IMR-90 (cell line): Measurements from ENCODE around the gene KLF18. TPM values are rescaled to one million over a fixed set of nuclear protein-coding genes. Genes with fewer than 3 reads are reported as not detected.
"Not testable (repeated sequence)": the region's sequence is repeated elsewhere in the genome, so short reads cannot be mapped to it uniquely, and the experiment has no call there.

Source experiments
- ATAC-seq: fragments of 200-7000 bp; cut with Tn5 transposase; 2 replicates; pipeline ENCODE4 v1.9.1; 2020; ENCODE audit warnings: low read depth, mild to moderate bottlenecking, moderate library complexity
- BruUV-seq: library from RNA; stranded (reverse); fragments of 400-500 nt; replicated peaks from 2 replicates; lab custom pipeline; 2021; lab: Mats Ljungman, UMichigan
- CTCF ChIA-PET: fragments of 300-600 bp; formaldehyde crosslinking; extraction: SDS; loops from one replicate; lab custom pipeline; 2021; ENCODE audit warnings: antibody characterized with exemption; lab: Yijun Ruan, JAX
- POLR2A ChIA-PET: fragments of 300-600 bp; sonication (Branson Sonifier 250); formaldehyde crosslinking; loops from one replicate; lab custom pipeline; 2022; ENCODE audit warnings: antibody characterized with exemption; ENCODE audit not compliant: unreplicated experiment; lab: Charles Lee
- DNase-seq: peaks from one replicate; pipeline ENCODE4 v3.0.0; 2013
- H2AFZ ChIP-seq: replicated peaks from 2 replicates; pipeline ENCODE3; 2013; ENCODE audit warnings: low read length, mild to moderate bottlenecking; ENCODE audit not compliant: poor library complexity
- H2AK5ac ChIP-seq: 2 replicates; pipeline ENCODE4 v1.6.1; 2013; ENCODE audit warnings: low read depth, low read length, inconsistent platforms
- H2AK9ac ChIP-seq: replicated peaks from 2 replicates; pipeline ENCODE3; 2013; ENCODE audit warnings: mild to moderate bottlenecking, low read depth, low read length, moderate library complexity; ENCODE audit not compliant: poor library complexity
- H2BK120ac ChIP-seq: 2 replicates; pipeline ENCODE4 v1.6.1; 2013; ENCODE audit warnings: low read depth, low read length, inconsistent platforms
- H2BK15ac ChIP-seq: 3 replicates; pipeline ENCODE4 v1.6.1; 2013; ENCODE audit warnings: low read depth, low read length, inconsistent platforms
- H2BK20ac ChIP-seq: 2 replicates; pipeline ENCODE4 v1.6.1; 2013; ENCODE audit warnings: low read depth, mild to moderate bottlenecking, inconsistent platforms, low read length, moderate library complexity
- H2BK5ac ChIP-seq: 2 replicates; pipeline ENCODE4 v1.6.1; 2013; ENCODE audit warnings: mild to moderate bottlenecking, low read depth, low read length, inconsistent platforms; ENCODE audit not compliant: poor library complexity, severe bottlenecking
- H3K14ac ChIP-seq: replicated peaks from 2 replicates; pipeline ENCODE4 v1.6.1; 2013; ENCODE audit warnings: low read depth, low read length, inconsistent platforms
- H3K18ac ChIP-seq: 2 replicates; pipeline ENCODE4 v1.6.1; 2013; ENCODE audit warnings: low read depth, low read length, control low read depth
- H3K23ac ChIP-seq: 2 replicates; pipeline ENCODE4 v1.6.1; 2013; ENCODE audit warnings: low read depth, low read length, inconsistent platforms
- H3K27ac ChIP-seq: 2 replicates; pipeline ENCODE4 v1.5.1; 2013; ENCODE audit warnings: mild to moderate bottlenecking, control low read depth, low read length; ENCODE audit not compliant: insufficient read depth
- H3K27me3 ChIP-seq: 2 replicates; pipeline ENCODE4 v1.6.1; 2013; ENCODE audit warnings: low read length; ENCODE audit not compliant: control insufficient read depth, insufficient read depth
- H3K36me3 ChIP-seq: 2 replicates; pipeline ENCODE4 v1.6.1; 2013; ENCODE audit warnings: low read length, mixed read lengths; ENCODE audit not compliant: control insufficient read depth, insufficient read depth
- H3K4ac ChIP-seq: 2 replicates; pipeline ENCODE4 v1.6.1; 2013; ENCODE audit warnings: low read depth, low read length, inconsistent platforms
- H3K4me1 ChIP-seq: 2 replicates; pipeline ENCODE4 v1.6.1; 2013; ENCODE audit warnings: low read length, mixed read lengths; ENCODE audit not compliant: control insufficient read depth, insufficient read depth
- H3K4me2 ChIP-seq: 2 replicates; pipeline ENCODE4 v1.6.1; 2013; ENCODE audit warnings: low read depth, mild to moderate bottlenecking, control low read depth, low read length, moderate library complexity
- H3K4me3 ChIP-seq: 2 replicates; pipeline ENCODE4 v1.5.1; 2013; ENCODE audit warnings: low read depth, mild to moderate bottlenecking, control low read depth, low read length, moderate library complexity; ENCODE audit not compliant: insufficient read depth
- H3K56ac ChIP-seq: 2 replicates; pipeline ENCODE4 v1.6.1; 2013; ENCODE audit warnings: low read length, inconsistent platforms; ENCODE audit not compliant: insufficient read depth; ENCODE audit errors: extremely low read depth
- H3K79me1 ChIP-seq, 2 experiments: 2 replicates each; pipeline ENCODE4 v1.6.1; 2013; ENCODE audit warnings: low read length in 2 of 2, inconsistent platforms in 1 of 2, low read depth in 1 of 2
- H3K9ac ChIP-seq: 2 replicates; pipeline ENCODE4 v1.6.1; 2013; ENCODE audit warnings: low read depth, low read length, control low read depth
- H3K9me1 ChIP-seq: 2 replicates; pipeline ENCODE4 v1.6.1; 2013; ENCODE audit warnings: low read length, inconsistent platforms; ENCODE audit not compliant: insufficient read depth
- H3K9me3 ChIP-seq: 2 replicates; pipeline ENCODE4 v1.6.1; 2013; ENCODE audit warnings: low read length; ENCODE audit not compliant: control insufficient read depth, insufficient read depth
- H4K20me1 ChIP-seq: 2 replicates; pipeline ENCODE4 v1.6.1; 2013; ENCODE audit warnings: low read length, inconsistent platforms; ENCODE audit not compliant: insufficient read depth
- H4K5ac ChIP-seq: 2 replicates; pipeline ENCODE4 v1.6.1; 2013; ENCODE audit warnings: mild to moderate bottlenecking, low read depth, low read length, control low read depth
- H4K8ac ChIP-seq, 2 experiments: 2 replicates each; pipeline ENCODE4 v1.6.1; 2013; ENCODE audit warnings: low read depth in 2 of 2, low read length in 2 of 2, control low read depth in 1 of 2, inconsistent platforms in 1 of 2
- H4K91ac ChIP-seq: 2 replicates; pipeline ENCODE4 v1.6.1; 2013; ENCODE audit warnings: low read depth, low read length, inconsistent platforms; ENCODE audit not compliant: insufficient read depth
- CEBPB ChIP-seq: IDR thresholded peaks from 2 replicates; pipeline ENCODE4 v1.6.1; 2012; ENCODE audit warnings: low read depth, low read length, improper control_type of control experiment
- FOS ChIP-seq: fragments of 150-350 bp; IDR thresholded peaks from 2 replicates; pipeline ENCODE4 v1.6.1; 2016; ENCODE audit warnings: low read depth, low read length
- MAZ ChIP-seq: IDR thresholded peaks from 2 replicates; pipeline ENCODE4 v1.6.1; 2012; ENCODE audit warnings: low read depth, mild to moderate bottlenecking, low read length, improper control_type of control experiment, moderate library complexity, borderline replicate concordance
- NFE2L2 ChIP-seq: fragments of 150-350 bp; IDR thresholded peaks from 2 replicates; pipeline ENCODE4 v1.6.1; 2016; ENCODE audit warnings: low read depth, mild to moderate bottlenecking, low read length
- RCOR1 ChIP-seq: IDR thresholded peaks from 2 replicates; pipeline ENCODE4 v1.6.1; 2012; ENCODE audit warnings: mild to moderate bottlenecking, low read length, improper control_type of control experiment; ENCODE audit not compliant: insufficient replicate concordance
- WGBS, 2 experiments: methylation state at CpG; one replicate each; pipeline versions ENCODE4 v1.1.5 to v1.1.7; 2013; ENCODE audit warnings: missing lambda C conversion rate in 2 of 2; ENCODE audit not compliant: insufficient read length in 1 of 2; ENCODE audit errors: extremely low coverage in 2 of 2; 5-methylcytosine and 5-hydroxymethylcytosine counted together
- dilution Hi-C: fragments of 300-500 bp; cut with HindIII; formaldehyde crosslinking; loops from one replicate; pipeline ENCODE4 v1.14.3; 2018; ENCODE audit warnings: low sequenced_read_pairs; ENCODE audit not compliant: unreplicated experiment
- in situ Hi-C: fragments of 300-500 bp; cut with MboI; formaldehyde crosslinking; loops from 3 replicates; pipeline ENCODE4 v1.14.3; 2019; ENCODE audit warnings: low sequenced_read_pairs, inconsistent platforms, mixed read lengths
- intact Hi-C: fragments of 100-400 bp; cut with micrococcal nuclease; formaldehyde crosslinking; loops from 2 replicates; pipeline ENCODE4 v1.10.0; 2022
- polyA plus RNA-seq, 3 experiments: library from polyadenylated mRNA; depleted of rRNA; stranded (reverse); fragments of >200 nt; gene quantifications; 2 replicates each; pipeline ENCODE4 v1.2.3, GENCODE V29; 2012; ENCODE audit warnings: low replicate concordance in 1 of 3
- total RNA-seq: library from RNA; depleted of rRNA; stranded (reverse); fragments of >200 nt; gene quantifications from 2 replicates; pipeline ENCODE4 v1.2.3, GENCODE V29; 2012
- TF ChIP-seq, protein P1 (sequence below): fragments of 150-350 bp; IDR thresholded peaks from 2 replicates; pipeline ENCODE4 v1.6.1; 2017; ENCODE audit warnings: mild to moderate bottlenecking, antibody characterized with exemption, low read length, low read depth

The KLF18 gene
- total and polyA plus RNA-seq, 2 of the 4 experiments (the other 2 are of a cell fraction): not detected

DNA sequence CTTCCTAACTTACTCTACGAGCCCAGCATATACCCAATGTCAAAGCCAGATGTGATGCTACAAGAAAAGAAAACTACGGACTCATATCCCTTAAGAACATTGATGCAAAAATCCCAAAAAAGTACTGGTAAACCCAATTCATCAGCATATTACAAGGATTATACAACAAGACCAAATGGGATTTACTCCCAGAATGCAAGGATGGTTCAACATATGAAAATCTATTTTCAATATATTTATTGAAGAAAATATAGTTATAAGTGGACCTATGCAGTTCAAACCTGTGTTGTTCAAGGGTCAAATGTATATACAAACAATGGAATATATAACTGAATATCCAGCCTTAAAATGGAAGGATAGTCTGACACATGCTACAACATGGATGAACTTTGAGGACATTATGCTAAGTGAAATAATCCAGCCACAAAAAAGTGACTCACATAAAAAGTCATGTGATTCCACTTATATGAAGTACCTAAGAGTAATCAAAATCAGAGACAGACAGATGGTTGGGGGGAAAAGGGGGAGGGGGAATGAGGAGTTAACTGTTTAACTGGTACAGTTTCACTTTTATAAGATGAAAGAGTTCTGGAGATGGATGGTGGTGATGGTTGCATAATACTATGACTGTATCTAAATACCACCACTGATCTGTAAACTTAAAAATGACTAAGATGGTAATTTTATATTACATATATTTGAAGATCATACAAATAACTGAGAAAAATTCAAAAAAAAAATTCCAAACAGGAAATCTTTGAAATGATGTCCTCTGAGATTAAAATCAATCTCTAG, 3.7 kb upstream of the KLF18 start:
- ChIA-PET POLR2A (no interaction called here), CTCF (no interaction called here)

DNA sequence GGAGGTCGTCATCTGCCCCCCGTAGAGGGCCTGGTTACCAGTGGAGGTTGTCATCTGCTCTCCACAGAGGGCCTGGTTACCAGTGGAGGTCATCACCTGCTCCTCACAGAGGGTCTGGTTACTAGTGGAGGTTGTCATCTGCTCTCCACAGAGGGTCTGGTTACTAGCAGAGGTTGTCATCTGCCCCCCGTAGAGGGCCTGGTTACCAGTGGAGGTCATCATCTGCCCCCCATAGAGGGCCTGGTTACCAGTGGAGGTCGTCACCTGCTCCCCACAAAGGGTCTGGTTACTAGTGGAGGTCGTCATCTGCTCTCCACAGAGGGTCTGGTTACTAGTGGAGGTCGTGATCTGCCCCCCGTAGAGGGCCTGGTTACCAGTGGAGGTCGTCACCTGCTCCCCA, 1.9 kb downstream of the KLF18 start:
- H3K79me1 ChIP-seq, intact Hi-C loops, H4K20me1 ChIP-seq, H4K5ac ChIP-seq, H3K18ac ChIP-seq, H3K4me3 ChIP-seq, H3K9me1 ChIP-seq, H4K91ac ChIP-seq, H2AFZ ChIP-seq, H3K14ac ChIP-seq, ATAC-seq, POLR2A ChIA-PET, H4K8ac ChIP-seq, H3K9ac ChIP-seq, H3K23ac ChIP-seq, H2AK5ac ChIP-seq, H3K36me3 ChIP-seq, H2BK20ac ChIP-seq, dilution Hi-C loops, BruUV-seq, H2BK15ac ChIP-seq, H3K4me2 ChIP-seq, H2AK9ac ChIP-seq, H3K4ac ChIP-seq, H2BK5ac ChIP-seq, CTCF ChIA-PET, H2BK120ac ChIP-seq, in situ Hi-C loops, H3K9me3 ChIP-seq, H3K4me1 ChIP-seq, DNase-seq, H3K56ac ChIP-seq, H3K27ac ChIP-seq: not testable (repeated sequence)
- peaks cover 11% of the 10 kb centered on the region for H3K27me3 ChIP-seq
- WGBS, 2 experiments: no CpG with 5 or more reads among the region's 8 CpGs

More for the DNA sequence above, 3.7 kb upstream of the KLF18 start:
- H2AFZ ChIP-seq: no peak overlapping the region
- H2BK15ac ChIP-seq: no peak overlapping the region
- no peaks in the 10 kb centered on the region for H4K20me1 ChIP-seq
- H2BK120ac ChIP-seq: no peak overlapping the region
- H3K9me3 ChIP-seq: peaks cover 4% of the 10 kb centered on the region
- H4K5ac ChIP-seq: no peak overlapping the region
- H2AK9ac ChIP-seq: no peak overlapping the region
- dilution Hi-C loops: no loop called here
- no peak overlapping the region for H4K8ac ChIP-seq
- no TSS peak for BruUV-seq
- intact Hi-C loops: no loop called here
- H3K14ac ChIP-seq: no peak overlapping the region
- H4K91ac ChIP-seq: no peak overlapping the region
- no peak overlapping the region for H3K9ac ChIP-seq
- no peak overlapping the region for H2BK5ac ChIP-seq
- H3K36me3 ChIP-seq: no peaks in the 10 kb centered on the region
- H3K4me3 ChIP-seq: no peak overlapping the region
- H2BK20ac ChIP-seq: no peak overlapping the region
- no peak overlapping the region for H3K27ac ChIP-seq
- no CpG with 5 or more reads among the region's 2 CpGs for WGBS, 2 experiments
- DNase-seq: peak; percentile 34
- TF ChIP-seq FOS: no peak
- TF ChIP-seq, protein P1, sequence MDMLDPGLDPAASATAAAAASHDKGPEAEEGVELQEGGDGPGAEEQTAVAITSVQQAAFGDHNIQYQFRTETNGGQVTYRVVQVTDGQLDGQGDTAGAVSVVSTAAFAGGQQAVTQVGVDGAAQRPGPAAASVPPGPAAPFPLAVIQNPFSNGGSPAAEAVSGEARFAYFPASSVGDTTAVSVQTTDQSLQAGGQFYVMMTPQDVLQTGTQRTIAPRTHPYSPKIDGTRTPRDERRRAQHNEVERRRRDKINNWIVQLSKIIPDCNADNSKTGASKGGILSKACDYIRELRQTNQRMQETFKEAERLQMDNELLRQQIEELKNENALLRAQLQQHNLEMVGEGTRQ: no peak
- no peak for TF ChIP-seq MAZ
- TF ChIP-seq CEBPB: peak; percentile 28; the same call in 1 of the 2 replicates
- no peak for TF ChIP-seq RCOR1
- TF ChIP-seq NFE2L2: no peak
- no peaks in the 10 kb centered on the region for H3K79me1 ChIP-seq
- in situ Hi-C loops: no loop called here
- no peak overlapping the region for H3K56ac ChIP-seq
- no peak for ATAC-seq
- H3K4me2 ChIP-seq: no peak overlapping the region
- H3K23ac ChIP-seq: no peak overlapping the region
- no peak overlapping the region for H2AK5ac ChIP-seq
- H3K27me3 ChIP-seq: 0 out of 2 replicates have a peak, but pooled peaks cover 2% of the 10 kb centered on the region
- no peaks in the 10 kb centered on the region for H3K9me1 ChIP-seq
- H3K4ac ChIP-seq: no peak overlapping the region
- H3K4me1 ChIP-seq: no peaks in the 10 kb centered on the region
- H3K18ac ChIP-seq: no peak overlapping the region
